Measurements from ENCODE around the gene PTPN6. TPM values are rescaled to one million over a fixed set of nuclear protein-coding genes. Genes with fewer than 3 reads are reported as not detected.

PTPN6 gene
- total RNA-seq, 1 experiment from 2014 or later = 47.7 TPM

DNA sequence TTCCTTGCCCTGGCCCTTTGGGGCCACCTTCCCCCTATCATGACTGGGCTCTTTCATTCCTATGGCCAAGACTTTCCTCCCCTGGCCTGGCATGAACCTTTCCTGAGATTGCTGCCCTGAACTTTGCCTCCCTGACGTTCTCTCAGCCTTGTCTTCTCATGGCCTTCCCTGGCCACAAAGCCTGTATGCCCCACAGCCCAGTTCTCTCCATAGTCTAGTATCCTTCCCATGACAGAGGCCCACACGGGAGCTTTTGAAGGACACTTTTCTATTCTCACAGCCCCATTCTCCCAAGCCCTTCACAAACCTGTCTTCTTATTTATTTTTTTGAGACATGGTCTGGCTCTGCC is 12.0 kb upstream of the PTPN6 start:
- ChIA-PET CTCF (interaction anchor here (2.3 kb wide), 1 partner anchor 13 kb away, joined by 23 read pairs; no protein-coding TSS in a partner anchor), RAD21 (ENCODE audit: low non-redundant PET in 1 of 2, low total read pairs in 2 of 2, uncharacterized antibody in 2 of 2, unreplicated experiment in 2 of 2) (no interaction called here)

DNA sequence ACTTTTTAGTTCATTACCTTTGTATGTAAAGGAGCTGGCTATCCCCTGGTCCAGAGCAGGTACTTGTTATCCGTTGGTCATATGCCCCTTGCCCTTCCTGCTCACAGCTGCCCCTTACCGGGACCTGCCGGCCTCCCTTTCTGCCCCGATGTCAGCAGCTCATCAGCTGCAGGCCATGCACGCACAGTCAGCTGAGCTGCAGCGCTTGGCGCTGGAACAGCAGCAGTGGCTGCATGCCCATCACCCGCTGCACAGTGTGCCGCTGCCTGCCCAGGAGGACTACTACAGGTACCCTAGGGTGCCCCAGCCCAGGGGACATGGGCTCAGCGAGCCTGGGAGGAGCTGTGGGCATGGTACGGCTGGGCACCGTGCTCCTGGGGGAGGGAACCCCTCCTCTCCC is 9.9 kb upstream of the PTPN6 start:
- H3K9me2 ChIP-seq (ENCODE audit: insufficient read depth) = no peaks in the 10 kb centered on the region
- ChIA-PET RAD21 (ENCODE audit: low non-redundant PET in 1 of 2, low total read pairs in 2 of 2, uncharacterized antibody in 2 of 2, unreplicated experiment in 2 of 2) (no interaction called here), POLR2A (interaction anchor here (1.2 to 6.2 kb wide), 3 partner anchors 16 to 71 kb away, joined by 3 to 106 read pairs (median 6); partner anchors contain the start of genes SPSB2 and TPI1), CTCF (interaction anchor here (1.3 kb wide), 1 partner anchor 68 kb away, joined by 3 read pairs; the partner anchor contains the start of gene SPSB2)
- no peak for DNase-seq (ENCODE audit: low read depth, low spot score)
- intact Hi-C loops (cut with micrococcal nuclease) = loop anchor here (10.0 kb wide), 1 partner anchor 104 kb away; no protein-coding TSS in a partner anchor
- no peaks in the 10 kb centered on the region for H4K20me1 ChIP-seq (ENCODE audit: insufficient read depth)
- no TSS peak for BruUV-seq (replicated peaks)
- H3K36me3 ChIP-seq (ENCODE audit: control insufficient read depth in 1 of 2, insufficient read depth in 2 of 2, low read length in 2 of 2) = peaks cover 8 to 9% of the 10 kb centered on the region in 2 experiments; a peak in 2 of 4 replicates
- peaks cover 24 to 70% of the 10 kb centered on the region in 2 experiments for H3K4me1 ChIP-seq (ENCODE audit: control insufficient read depth in 1 of 2, insufficient read depth in 2 of 2, low read length in 2 of 2)
- no peak overlapping the region for H2AFZ ChIP-seq (ENCODE audit: low read depth, low read length, poor library complexity, severe bottlenecking)
- H3K9me3 ChIP-seq (ENCODE audit: control insufficient read depth in 1 of 2, insufficient read depth in 1 of 2, low read depth in 1 of 2, low read length in 2 of 2) = no peaks in the 10 kb centered on the region
- no peak overlapping the region for H3K4me3 ChIP-seq (replicated peaks in 1 of 2; ENCODE audit: low read depth in 1 of 2, low read length in 2 of 2)
- H3K27me3 ChIP-seq (ENCODE audit: insufficient read depth, low read length) = no peaks in the 10 kb centered on the region
- no peak overlapping the region for H3K9ac ChIP-seq (ENCODE audit: low read length)
- H3K27ac ChIP-seq (ENCODE audit: low read depth, low read length) = peak overlapping the region; percentile 26; the same call in 1 of the 2 replicates
- peaks cover 16% of the 10 kb centered on the region for H3K79me2 ChIP-seq (ENCODE audit: insufficient read depth, low read length)
- no peak for ATAC-seq
- TF ChIP-seq, protein P1, sequence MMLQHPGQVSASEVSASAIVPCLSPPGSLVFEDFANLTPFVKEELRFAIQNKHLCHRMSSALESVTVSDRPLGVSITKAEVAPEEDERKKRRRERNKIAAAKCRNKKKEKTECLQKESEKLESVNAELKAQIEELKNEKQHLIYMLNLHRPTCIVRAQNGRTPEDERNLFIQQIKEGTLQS (IDR thresholded peaks at IDR 0.05) = no peak
- TF ChIP-seq YY1 (IDR thresholded peaks at IDR 0.05; ENCODE audit: extremely low read depth, insufficient replicate concordance, low read depth, low read length) = no peak
- no peak for TF ChIP-seq ZFX (IDR thresholded peaks at IDR 0.05)
- no peak for TF ChIP-seq FOSL1 (IDR thresholded peaks at IDR 0.05; ENCODE audit: low read depth)
- no peak for TF ChIP-seq SRF (IDR thresholded peaks at IDR 0.05; ENCODE audit: low read depth)
- no peak for TF ChIP-seq EGR1 (IDR thresholded peaks at IDR 0.05; ENCODE audit: low read depth)
- no peak for TF ChIP-seq TCF7L2 (IDR thresholded peaks at IDR 0.05; ENCODE audit: borderline replicate concordance, extremely low read depth, insufficient read depth, insufficient read length)
- TF ChIP-seq JUND (IDR thresholded peaks at IDR 0.05) = no peak
- no peak for TF ChIP-seq SP1 (IDR thresholded peaks at IDR 0.05; ENCODE audit: low read depth)
- TF ChIP-seq, protein P2, sequence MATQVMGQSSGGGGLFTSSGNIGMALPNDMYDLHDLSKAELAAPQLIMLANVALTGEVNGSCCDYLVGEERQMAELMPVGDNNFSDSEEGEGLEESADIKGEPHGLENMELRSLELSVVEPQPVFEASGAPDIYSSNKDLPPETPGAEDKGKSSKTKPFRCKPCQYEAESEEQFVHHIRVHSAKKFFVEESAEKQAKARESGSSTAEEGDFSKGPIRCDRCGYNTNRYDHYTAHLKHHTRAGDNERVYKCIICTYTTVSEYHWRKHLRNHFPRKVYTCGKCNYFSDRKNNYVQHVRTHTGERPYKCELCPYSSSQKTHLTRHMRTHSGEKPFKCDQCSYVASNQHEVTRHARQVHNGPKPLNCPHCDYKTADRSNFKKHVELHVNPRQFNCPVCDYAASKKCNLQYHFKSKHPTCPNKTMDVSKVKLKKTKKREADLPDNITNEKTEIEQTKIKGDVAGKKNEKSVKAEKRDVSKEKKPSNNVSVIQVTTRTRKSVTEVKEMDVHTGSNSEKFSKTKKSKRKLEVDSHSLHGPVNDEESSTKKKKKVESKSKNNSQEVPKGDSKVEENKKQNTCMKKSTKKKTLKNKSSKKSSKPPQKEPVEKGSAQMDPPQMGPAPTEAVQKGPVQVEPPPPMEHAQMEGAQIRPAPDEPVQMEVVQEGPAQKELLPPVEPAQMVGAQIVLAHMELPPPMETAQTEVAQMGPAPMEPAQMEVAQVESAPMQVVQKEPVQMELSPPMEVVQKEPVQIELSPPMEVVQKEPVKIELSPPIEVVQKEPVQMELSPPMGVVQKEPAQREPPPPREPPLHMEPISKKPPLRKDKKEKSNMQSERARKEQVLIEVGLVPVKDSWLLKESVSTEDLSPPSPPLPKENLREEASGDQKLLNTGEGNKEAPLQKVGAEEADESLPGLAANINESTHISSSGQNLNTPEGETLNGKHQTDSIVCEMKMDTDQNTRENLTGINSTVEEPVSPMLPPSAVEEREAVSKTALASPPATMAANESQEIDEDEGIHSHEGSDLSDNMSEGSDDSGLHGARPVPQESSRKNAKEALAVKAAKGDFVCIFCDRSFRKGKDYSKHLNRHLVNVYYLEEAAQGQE (IDR thresholded peaks at IDR 0.05; ENCODE audit: low read depth) = no peak
- no peak for TF ChIP-seq CEBPB (IDR thresholded peaks at IDR 0.05; ENCODE audit: low read depth)
- TF ChIP-seq, protein P3, sequence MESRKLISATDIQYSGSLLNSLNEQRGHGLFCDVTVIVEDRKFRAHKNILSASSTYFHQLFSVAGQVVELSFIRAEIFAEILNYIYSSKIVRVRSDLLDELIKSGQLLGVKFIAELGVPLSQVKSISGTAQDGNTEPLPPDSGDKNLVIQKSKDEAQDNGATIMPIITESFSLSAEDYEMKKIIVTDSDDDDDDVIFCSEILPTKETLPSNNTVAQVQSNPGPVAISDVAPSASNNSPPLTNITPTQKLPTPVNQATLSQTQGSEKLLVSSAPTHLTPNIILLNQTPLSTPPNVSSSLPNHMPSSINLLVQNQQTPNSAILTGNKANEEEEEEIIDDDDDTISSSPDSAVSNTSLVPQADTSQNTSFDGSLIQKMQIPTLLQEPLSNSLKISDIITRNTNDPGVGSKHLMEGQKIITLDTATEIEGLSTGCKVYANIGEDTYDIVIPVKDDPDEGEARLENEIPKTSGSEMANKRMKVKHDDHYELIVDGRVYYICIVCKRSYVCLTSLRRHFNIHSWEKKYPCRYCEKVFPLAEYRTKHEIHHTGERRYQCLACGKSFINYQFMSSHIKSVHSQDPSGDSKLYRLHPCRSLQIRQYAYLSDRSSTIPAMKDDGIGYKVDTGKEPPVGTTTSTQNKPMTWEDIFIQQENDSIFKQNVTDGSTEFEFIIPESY (IDR thresholded peaks at IDR 0.05; ENCODE audit: extremely low read depth, insufficient replicate concordance, low read length) = no peak
- no peak overlapping the region for H3K4me2 ChIP-seq (ENCODE audit: low read length)

More for the DNA sequence above, 12.0 kb upstream of the PTPN6 start:
- Histone ChIP-seq H3K36me3 (ENCODE audit: control insufficient read depth in 1 of 2, insufficient read depth in 2 of 2, low read length in 2 of 2) (peaks cover 13 to 27% of the 10 kb centered on the region in 2 experiments; a peak in 3 of 4 replicates), H3K4me3 (replicated peaks in 1 of 2; ENCODE audit: low read depth in 1 of 2, low read length in 2 of 2) (no peak overlapping the region), H3K79me2 (ENCODE audit: insufficient read depth, low read length) (peaks cover 9% of the 10 kb centered on the region; the same call in 1 of the 2 replicates), H4K20me1 (ENCODE audit: insufficient read depth) (no peaks in the 10 kb centered on the region), H3K27me3 (ENCODE audit: insufficient read depth, low read length) (no peaks in the 10 kb centered on the region), H3K4me2 (ENCODE audit: low read length) (no peak overlapping the region), H3K9me2 (ENCODE audit: insufficient read depth) (no peaks in the 10 kb centered on the region), H3K9me3 (ENCODE audit: control insufficient read depth in 1 of 2, insufficient read depth in 1 of 2, low read depth in 1 of 2, low read length in 2 of 2) (no peaks in the 10 kb centered on the region), H3K27ac (ENCODE audit: low read depth, low read length) (peak overlapping the region; percentile 93), H3K4me1 (ENCODE audit: control insufficient read depth in 1 of 2, insufficient read depth in 2 of 2, low read length in 2 of 2) (peaks cover 12 to 50% of the 10 kb centered on the region in 2 experiments; a peak in 3 of 4 replicates), H2AFZ (ENCODE audit: low read depth, low read length, poor library complexity, severe bottlenecking) (no peak overlapping the region), H3K9ac (ENCODE audit: low read length) (0 out of 2 replicates have a peak overlapping the region, but pooled peaks have one; percentile 93)
- no peak for DNase-seq (ENCODE audit: low read depth, low spot score)
- no peak for ATAC-seq
- POLR2A ChIA-PET = interaction anchor here (0.8 to 1.2 kb wide), 4 partner anchors 13 to 70 kb away, joined by 3 to 4 read pairs (median 4); no protein-coding TSS in a partner anchor
- no TSS peak for BruUV-seq (replicated peaks)
- intact Hi-C loops (cut with micrococcal nuclease) = loop anchor here (2.0 kb wide), 1 partner anchor 14 kb away; no protein-coding TSS in a partner anchor
- TF ChIP-seq SRF (IDR thresholded peaks at IDR 0.05; ENCODE audit: low read depth) = no peak
- no peak for TF ChIP-seq EZH2 (IDR thresholded peaks at IDR 0.05)
- no peak for TF ChIP-seq FOSL1 (IDR thresholded peaks at IDR 0.05; ENCODE audit: low read depth)
- 0 out of 2 replicates have a peak, but pooled peaks have one; percentile 8 for TF ChIP-seq POLR2AphosphoS5 (IDR thresholded peaks at IDR 0.05; ENCODE audit: low read depth, low read length)
- no peak for TF ChIP-seq JUND (IDR thresholded peaks at IDR 0.05)
- TF ChIP-seq ZFX (IDR thresholded peaks at IDR 0.05) = no peak

Data from HCT116 (cell line).